ENCODE data around the gene ST8SIA1. TPM values are rescaled to one million over a fixed set of nuclear protein-coding genes. Genes with fewer than 3 reads are reported as not detected.

Gene ST8SIA1
- total RNA-seq, 1 experiment from 2014 or later = not detected

DNA sequence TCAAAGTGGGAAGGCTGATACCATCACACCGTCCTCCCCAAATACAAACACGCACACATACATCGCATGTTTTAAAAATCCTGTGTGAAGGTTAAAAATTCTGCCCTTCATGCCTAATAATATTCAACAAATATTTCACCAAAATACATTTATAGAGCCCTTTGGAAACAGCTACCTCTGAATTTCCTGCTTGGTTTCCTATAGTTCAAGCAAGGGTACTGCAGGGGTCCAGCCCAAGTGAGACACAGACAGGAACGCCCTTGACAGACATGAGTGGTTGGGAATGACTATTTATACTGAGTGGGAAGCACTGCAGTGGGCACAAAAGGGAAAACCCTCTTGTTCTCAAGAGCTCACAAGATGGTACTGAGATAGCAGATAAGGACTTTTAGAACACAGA lies 51.0 kb downstream of the ST8SIA1 start:
- Histone ChIP-seq H3K79me2 (ENCODE audit: insufficient read depth, low read length) (no peaks in the 10 kb centered on the region), H3K4me3 (replicated peaks in 1 of 2; ENCODE audit: low read depth in 1 of 2, low read length in 2 of 2) (no peak overlapping the region), H3K4me1 (ENCODE audit: control insufficient read depth in 1 of 2, insufficient read depth in 2 of 2, low read length in 2 of 2) (no peaks in the 10 kb centered on the region), H3K9me2 (ENCODE audit: insufficient read depth) (no peaks in the 10 kb centered on the region), H3K27me3 (ENCODE audit: insufficient read depth, low read length) (peaks cover 3% of the 10 kb centered on the region), H3K36me3 (ENCODE audit: control insufficient read depth in 1 of 2, insufficient read depth in 2 of 2, low read length in 2 of 2) (no peaks in the 10 kb centered on the region), H3K9me3 (ENCODE audit: control insufficient read depth in 1 of 2, insufficient read depth in 1 of 2, low read depth in 1 of 2, low read length in 2 of 2) (no peaks in the 10 kb centered on the region), H3K4me2 (ENCODE audit: low read length) (no peak overlapping the region), H4K20me1 (ENCODE audit: insufficient read depth) (no peaks in the 10 kb centered on the region), H3K27ac (ENCODE audit: low read depth, low read length) (no peak overlapping the region), H2AFZ (ENCODE audit: low read depth, low read length, poor library complexity, severe bottlenecking) (no peak overlapping the region), H3K9ac (ENCODE audit: low read length) (no peak overlapping the region)
- DNase-seq (ENCODE audit: low read depth, low spot score) (no peak), ATAC-seq (no peak)
- BruUV-seq (replicated peaks) = no TSS peak
- TF ChIP-seq POLR2A (IDR thresholded peaks at IDR 0.05; ENCODE audit: borderline replicate concordance, extremely low read depth, insufficient read depth, insufficient read length) = no peak
- TF ChIP-seq, protein P1, sequence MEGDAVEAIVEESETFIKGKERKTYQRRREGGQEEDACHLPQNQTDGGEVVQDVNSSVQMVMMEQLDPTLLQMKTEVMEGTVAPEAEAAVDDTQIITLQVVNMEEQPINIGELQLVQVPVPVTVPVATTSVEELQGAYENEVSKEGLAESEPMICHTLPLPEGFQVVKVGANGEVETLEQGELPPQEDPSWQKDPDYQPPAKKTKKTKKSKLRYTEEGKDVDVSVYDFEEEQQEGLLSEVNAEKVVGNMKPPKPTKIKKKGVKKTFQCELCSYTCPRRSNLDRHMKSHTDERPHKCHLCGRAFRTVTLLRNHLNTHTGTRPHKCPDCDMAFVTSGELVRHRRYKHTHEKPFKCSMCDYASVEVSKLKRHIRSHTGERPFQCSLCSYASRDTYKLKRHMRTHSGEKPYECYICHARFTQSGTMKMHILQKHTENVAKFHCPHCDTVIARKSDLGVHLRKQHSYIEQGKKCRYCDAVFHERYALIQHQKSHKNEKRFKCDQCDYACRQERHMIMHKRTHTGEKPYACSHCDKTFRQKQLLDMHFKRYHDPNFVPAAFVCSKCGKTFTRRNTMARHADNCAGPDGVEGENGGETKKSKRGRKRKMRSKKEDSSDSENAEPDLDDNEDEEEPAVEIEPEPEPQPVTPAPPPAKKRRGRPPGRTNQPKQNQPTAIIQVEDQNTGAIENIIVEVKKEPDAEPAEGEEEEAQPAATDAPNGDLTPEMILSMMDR (IDR thresholded peaks at IDR 0.05 in 2 of 3, conservative IDR thresholded peaks at IDR 0.05 in 1 of 3; ENCODE audit: borderline replicate concordance in 1 of 3, insufficient read depth in 1 of 3, low read depth in 2 of 3, low read length in 2 of 3) = 0 out of 6 replicates have a peak, but pooled peaks of 1 of the 3 experiments have one; percentile 3
- CTCF ChIA-PET = no interaction called here
- RAD21 ChIA-PET (ENCODE audit: low non-redundant PET in 1 of 2, low total read pairs in 2 of 2, uncharacterized antibody in 2 of 2, unreplicated experiment in 2 of 2) = no interaction called here
- POLR2A ChIA-PET = no interaction called here
- intact Hi-C loops (cut with micrococcal nuclease) = no loop called here

DNA sequence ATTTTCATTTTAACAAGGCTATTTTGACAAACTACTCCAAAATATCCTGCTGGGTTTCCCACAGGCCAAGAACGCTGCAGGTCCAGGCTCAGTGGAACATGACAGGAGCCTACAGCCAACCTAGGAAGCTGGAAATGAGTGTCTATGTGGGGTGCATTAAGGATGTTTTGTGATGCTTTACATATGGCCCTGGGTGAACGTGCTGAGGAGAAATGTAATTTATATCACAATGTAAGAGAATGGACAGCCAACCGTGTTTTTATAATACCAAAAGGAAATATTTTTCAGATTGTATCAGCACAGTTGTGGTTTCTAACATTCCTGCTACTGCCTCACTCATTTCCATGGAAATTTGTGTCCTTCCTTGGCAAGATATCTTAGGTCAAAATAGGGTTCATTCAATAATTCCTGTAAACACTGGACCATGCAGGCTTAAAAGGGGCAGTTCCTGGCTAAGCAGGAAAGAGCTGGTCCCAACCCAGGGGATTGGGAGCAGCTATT lies 51.5 kb downstream of the ST8SIA1 start:
- H3K79me2 ChIP-seq (ENCODE audit: insufficient read depth, low read length) = no peaks in the 10 kb centered on the region
- H3K4me2 ChIP-seq (ENCODE audit: low read length) = no peak overlapping the region
- no peaks in the 10 kb centered on the region for H3K36me3 ChIP-seq (ENCODE audit: control insufficient read depth in 1 of 2, insufficient read depth in 2 of 2, low read length in 2 of 2)
- no TSS peak for BruUV-seq (replicated peaks)
- ChIA-PET RAD21 (ENCODE audit: low non-redundant PET in 1 of 2, low total read pairs in 2 of 2, uncharacterized antibody in 2 of 2, unreplicated experiment in 2 of 2) (no interaction called here), CTCF (no interaction called here), POLR2A (no interaction called here)
- no peaks in the 10 kb centered on the region for H3K9me3 ChIP-seq (ENCODE audit: control insufficient read depth in 1 of 2, insufficient read depth in 1 of 2, low read depth in 1 of 2, low read length in 2 of 2)
- H3K9ac ChIP-seq (ENCODE audit: low read length) = no peak overlapping the region
- H3K4me1 ChIP-seq (ENCODE audit: control insufficient read depth in 1 of 2, insufficient read depth in 2 of 2, low read length in 2 of 2) = no peaks in the 10 kb centered on the region
- DNase-seq (ENCODE audit: low read depth, low spot score) (no peak), ATAC-seq (no peak)
- H2AFZ ChIP-seq (ENCODE audit: low read depth, low read length, poor library complexity, severe bottlenecking) = no peak overlapping the region
- TF ChIP-seq, protein P2, sequence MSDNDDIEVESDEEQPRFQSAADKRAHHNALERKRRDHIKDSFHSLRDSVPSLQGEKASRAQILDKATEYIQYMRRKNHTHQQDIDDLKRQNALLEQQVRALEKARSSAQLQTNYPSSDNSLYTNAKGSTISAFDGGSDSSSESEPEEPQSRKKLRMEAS (IDR thresholded peaks at IDR 0.05) = no peak
- TF ChIP-seq CBX3 (IDR thresholded peaks at IDR 0.05; ENCODE audit: low read depth) (no peak), SIN3A (IDR thresholded peaks at IDR 0.05; ENCODE audit: low read depth) (no peak), ELF1 (IDR thresholded peaks at IDR 0.05; ENCODE audit: borderline replicate concordance, low read depth) (no peak), TCF7L2 (IDR thresholded peaks at IDR 0.05; ENCODE audit: borderline replicate concordance, extremely low read depth, insufficient read depth, insufficient read length) (no peak), POLR2AphosphoS5 (IDR thresholded peaks at IDR 0.05; ENCODE audit: low read depth, low read length) (no peak), EZH2 (IDR thresholded peaks at IDR 0.05) (no peak), SP1 (IDR thresholded peaks at IDR 0.05; ENCODE audit: low read depth) (no peak), EZH2phosphoT487 (IDR thresholded peaks at IDR 0.05; ENCODE audit: borderline replicate concordance) (no peak), SRF (IDR thresholded peaks at IDR 0.05; ENCODE audit: low read depth) (no peak)
- TF ChIP-seq, protein P3, sequence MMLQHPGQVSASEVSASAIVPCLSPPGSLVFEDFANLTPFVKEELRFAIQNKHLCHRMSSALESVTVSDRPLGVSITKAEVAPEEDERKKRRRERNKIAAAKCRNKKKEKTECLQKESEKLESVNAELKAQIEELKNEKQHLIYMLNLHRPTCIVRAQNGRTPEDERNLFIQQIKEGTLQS (IDR thresholded peaks at IDR 0.05) = no peak
- no peaks in the 10 kb centered on the region; the same call in 1 of the 2 replicates for H3K27me3 ChIP-seq (ENCODE audit: insufficient read depth, low read length)
- no peaks in the 10 kb centered on the region for H4K20me1 ChIP-seq (ENCODE audit: insufficient read depth)
- H3K9me2 ChIP-seq (ENCODE audit: insufficient read depth) = no peaks in the 10 kb centered on the region
- intact Hi-C loops (cut with micrococcal nuclease) = no loop called here
- H3K4me3 ChIP-seq (replicated peaks in 1 of 2; ENCODE audit: low read depth in 1 of 2, low read length in 2 of 2) = no peak overlapping the region
- no peak overlapping the region for H3K27ac ChIP-seq (ENCODE audit: low read depth, low read length)
